Activated CD4-positive, alpha-beta T cell treated with anti-CD3 and anti-CD28 coated beads for 48 hours (primary cell): ENCODE results near the gene LSM3.

ENCODE experiments used
- DNase-seq: peaks from one replicate; pipeline ENCODE4 v3.0.0-alpha.2; 2020

LSM3 gene

DNA sequence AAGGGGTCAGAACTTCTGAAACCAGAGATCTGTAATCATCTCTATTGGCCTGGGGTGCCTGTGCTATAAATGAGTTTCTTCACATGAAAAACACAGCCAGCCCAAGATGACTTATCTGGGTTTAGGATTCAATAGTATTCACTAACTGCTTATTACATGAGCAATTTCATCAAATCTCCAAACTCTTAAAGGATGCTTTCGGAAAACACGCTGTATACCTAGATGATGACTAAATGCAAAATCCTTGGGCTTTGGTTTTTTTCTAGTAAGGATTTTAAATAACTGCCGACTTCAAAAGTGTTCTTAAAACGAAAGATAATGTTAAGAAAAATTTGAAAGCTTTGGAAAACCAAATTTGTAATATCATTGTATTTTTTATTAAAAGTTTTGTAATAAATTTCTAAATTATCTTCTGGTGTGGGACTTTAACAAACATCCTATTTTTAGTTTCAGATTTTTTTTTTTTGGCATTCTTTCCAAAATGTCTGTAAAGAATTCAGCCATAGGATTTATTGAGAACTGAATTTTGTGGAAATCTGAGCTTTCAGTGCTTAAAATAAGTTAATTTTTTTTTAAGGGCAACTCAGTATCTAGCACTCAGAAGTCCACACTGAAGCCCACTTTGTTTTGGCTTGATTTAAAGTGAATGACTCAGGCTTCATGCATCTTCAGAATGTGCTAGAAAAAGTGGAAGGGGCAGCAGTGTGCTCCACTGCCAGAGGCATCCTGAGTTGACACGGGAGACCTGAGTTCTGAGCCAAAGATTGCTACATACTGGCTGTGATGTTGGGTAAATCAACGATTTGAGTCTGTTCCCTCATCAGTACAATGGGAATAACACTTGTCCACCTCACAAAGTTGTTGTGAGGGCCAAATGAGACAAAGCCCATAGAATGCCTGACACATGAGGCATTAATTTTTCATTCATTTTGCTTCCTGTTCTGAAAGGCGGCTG, 35.1 kb upstream of the LSM3 start:
- DNase-seq, result no peak

DNA sequence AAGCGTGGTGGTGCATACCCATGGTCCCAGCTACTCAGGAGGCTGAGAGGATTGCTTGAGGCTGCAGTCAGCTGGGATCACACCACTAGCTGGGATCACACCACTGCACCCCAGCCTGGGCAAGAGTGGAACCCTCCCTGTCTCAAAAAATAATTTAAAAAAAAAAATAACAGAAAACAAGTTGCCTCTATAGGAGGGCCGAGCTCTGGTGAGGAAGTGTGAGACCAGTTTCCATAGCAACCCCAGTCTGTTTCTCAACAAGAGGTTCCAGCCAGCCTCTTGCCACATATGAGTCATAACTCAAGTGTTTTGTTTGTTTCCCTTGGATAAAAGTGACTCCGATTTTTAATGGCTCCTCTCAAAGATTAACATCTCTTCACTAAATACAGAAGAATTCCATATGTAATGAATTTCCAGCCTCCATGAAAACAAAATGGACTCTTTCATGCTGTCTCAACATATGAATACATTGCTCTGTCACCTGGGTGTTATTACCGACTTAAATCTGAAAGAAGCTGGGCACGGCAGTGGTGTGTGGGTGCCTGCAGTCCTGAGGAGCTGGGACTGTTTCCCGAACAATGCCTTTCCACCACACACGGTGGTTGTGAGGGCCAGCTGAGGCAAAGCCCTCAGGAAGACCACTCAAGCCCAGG, 34.1 kb upstream of the LSM3 start:
- peak; percentile 58 for DNase-seq

DNA sequence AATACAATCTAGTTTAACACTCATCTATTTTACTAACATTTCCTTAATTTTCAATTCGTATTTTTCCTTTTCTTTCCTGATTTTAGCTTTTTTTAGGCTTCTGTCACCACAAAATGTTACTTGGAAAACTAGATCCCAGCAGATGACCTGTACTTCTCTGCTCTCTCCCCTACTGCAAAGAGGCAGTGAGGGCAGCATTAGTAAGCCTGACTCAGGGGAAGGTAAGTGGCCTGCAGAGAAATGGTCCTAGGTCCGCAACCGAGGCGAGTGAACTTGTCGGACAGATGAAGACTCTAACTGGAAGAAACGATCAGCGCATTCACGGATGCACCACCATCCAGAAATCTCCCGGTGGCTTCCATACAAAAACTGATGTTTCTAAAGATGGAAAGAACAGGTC, 33.4 kb upstream of the LSM3 start:
- no peak for DNase-seq

DNA sequence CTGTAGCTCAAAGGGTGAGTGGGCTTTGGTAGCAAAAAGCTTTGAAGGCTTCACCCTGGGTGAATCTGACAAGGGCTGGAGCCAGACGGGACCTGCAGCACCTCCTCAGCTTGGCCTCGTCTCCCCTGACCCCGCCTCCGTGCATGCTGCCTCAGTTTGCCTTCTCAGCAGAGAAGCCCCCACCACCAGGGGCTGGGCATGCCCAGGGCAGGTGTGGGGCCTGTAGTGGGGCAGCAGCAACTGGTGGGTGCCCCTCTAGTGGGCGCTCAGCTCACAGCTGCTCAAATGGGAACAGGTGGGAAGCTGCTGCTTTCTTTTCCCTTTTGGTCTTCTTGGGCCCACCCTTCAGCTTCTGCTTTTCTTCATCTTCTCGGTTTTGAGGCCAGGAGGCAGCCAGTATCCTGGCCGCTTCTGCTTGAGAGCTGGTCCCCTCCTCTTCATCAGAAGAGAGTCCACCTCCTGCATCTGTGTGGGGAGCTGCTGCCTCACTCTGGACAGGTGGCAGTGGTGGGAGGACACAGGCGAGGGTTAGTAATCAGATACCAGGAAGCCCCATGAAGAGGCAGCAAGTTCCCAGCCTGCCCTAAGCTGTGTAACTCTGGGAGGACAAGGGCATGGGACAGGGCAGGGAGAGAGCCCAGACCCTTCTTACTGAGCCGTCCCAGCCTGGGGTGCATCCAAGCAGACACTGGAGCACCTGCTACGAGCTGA, 32.8 kb upstream of the LSM3 start:
- DNase-seq, result no peak

DNA sequence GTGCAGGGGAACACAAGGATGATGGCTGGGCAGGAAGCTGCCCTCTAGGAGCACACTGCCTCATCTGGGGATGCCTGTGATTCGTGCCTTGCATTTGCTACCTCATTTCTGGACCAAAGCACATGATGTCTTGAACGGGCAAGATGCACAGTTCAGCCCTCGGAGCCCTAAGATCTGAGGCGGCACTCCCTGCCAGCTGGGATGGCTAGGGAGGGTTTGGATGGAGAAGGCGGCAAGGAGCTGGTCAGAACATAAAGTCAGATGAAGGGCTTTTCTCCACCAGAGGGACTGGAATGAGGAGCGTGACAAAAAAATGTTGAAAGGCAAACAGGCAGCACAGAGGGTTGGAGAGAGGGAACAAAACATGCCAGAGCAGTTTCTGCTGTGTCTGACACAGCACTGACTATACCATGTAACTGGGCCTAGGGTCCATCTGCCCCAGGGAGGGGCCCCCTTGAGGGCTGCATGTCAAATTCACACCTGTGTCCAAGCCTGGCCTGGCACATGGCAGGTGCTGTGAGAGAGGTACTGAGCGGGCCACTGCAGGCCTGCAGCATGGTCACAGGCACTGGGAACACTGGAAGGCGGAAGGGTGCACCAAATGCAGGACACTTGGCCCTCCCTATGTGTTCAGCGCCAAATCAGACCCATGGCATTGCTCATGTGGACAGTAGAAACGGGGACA, 32.1 kb upstream of the LSM3 start:
- no peak for DNase-seq

DNA sequence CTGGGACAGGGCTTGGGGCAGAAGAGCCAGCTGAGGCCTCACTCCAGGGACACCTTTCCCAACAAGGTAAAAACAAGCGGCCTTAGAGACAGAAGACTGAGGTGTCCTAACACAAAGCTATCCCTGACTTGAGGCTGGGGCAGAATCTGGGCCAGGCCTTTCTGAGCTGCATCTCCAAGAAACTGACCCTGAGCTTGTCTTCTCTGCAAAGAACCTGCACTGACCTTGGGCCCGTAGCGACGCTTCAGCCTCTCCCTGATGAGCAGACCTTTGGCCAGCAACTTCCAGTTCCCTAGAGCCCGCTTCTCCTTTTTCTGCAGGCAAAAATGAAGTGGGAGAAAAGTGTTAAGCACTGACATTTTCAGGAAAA, 31.6 kb upstream of the LSM3 start:
- no peak for DNase-seq

DNA sequence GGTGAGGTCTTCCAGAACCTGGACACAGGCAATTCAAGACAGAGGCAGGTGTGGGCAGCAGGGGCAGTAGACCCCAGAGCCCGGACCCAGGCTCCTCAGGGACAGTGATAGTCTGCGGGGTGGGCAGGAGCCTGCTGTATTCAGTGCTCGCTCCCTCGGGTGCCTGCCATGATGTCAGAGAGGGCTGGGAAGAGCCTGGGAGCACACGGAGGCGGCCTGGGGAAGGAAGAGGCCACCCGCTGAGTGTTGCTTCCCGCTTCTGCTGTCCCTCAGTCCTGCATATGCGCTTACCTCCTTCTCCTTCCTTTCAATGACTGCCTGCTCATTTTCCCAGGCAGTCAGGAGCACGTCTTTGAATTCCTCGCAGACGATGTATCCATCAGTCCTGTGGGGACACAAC, 31.0 kb upstream of the LSM3 start:
- DNase-seq, result no peak

DNA sequence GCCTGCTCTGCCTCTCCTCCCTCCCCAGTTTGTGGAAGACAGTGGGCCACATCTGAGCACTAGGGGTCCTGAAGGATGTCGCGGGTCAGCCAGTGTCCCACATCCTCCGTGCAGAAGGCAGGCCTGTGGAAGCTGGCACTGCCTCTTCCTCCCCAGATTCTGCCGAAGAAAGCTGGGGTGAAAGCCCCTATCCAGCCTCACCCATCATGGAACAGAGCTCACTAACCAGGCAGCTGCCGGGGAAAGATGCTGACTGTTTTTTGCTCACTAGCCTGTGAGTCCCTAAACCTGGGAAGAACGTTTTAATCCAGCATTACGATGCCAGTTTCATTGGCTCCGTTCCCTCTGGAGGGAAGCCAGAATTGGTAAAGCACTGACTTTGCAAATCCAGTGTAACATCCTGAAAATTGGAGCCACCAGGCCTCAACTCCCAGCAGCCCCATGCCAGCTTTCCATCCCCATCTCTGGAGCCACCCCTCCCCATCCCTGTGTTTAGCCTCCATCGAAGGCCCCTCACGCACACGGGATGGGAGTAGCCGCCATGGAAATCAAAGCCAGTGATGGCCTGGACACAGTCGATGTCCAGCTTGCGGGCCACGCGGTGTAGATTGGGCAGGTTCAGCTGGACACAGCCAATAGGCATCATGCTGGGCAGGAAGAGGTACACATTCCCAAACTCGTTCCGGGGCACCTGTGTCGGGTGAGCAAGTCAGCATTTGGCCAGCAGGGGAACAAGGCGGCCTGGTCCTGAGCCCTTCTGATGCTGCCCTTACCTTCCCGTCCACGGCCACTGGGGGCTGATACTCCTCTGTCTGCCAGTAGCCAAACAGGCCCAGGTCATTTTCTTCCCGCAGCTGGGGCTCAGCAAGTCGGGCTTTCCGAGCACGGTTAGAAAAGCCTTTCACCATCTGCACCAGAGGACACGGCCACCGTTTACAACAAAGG, 30.3 kb upstream of the LSM3 start:
- DNase-seq, result no peak

DNA sequence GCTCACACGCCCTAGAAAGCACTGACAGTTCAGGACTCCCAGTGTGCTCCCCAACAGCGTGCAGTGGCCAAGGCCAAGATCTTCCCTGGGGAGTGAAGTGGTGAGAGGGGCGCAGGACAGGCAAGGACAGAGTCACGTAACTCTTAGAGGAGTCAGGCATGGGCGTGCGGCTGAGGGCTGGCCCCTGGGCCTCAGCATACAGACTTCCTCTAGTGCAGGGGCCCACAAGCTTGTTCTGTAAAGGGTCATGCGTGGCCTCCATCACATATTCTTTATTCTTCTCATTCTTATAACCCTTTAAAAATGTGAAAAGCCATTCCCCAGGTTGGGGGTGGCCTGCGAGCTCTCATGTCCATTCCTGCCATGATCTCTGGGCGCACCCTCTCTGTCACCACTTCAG, 28.5 kb upstream of the LSM3 start:
- DNase-seq, result no peak

DNA sequence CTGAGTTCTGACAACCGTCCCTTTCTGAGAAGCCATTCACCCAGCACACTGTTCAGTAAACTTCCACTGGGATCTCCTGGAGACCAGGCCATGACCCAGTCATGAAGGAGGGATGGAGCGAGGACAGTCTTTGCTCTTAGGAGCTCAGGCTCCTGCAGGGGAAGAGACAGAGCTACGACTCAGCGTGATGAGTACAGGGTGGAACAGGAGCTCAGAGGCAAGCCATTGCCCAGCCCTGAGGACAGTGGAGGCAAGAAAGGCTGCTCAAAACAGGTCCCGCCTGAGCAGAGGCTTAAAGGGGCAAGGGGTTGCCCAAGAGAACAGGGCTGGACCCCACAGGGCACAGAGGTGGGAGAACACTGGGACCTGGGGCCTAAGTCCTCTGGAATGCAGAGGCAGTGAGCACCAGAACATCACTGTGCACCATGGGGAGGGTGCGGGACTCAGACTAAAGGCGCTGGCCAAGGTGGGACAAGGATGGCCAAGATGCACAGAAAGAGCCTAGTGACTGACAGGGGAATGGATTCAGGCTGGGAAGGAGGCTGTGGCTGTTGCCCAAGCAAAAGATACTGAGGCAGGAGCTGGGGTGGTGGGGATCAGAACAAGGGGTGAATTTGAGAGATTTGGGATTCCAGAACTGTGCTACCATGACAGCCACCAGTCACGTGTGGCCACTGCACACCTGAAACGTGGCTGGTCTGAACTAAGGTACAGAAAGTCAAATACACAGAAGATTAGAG, 28.0 kb upstream of the LSM3 start:
- DNase-seq, result no peak

DNA sequence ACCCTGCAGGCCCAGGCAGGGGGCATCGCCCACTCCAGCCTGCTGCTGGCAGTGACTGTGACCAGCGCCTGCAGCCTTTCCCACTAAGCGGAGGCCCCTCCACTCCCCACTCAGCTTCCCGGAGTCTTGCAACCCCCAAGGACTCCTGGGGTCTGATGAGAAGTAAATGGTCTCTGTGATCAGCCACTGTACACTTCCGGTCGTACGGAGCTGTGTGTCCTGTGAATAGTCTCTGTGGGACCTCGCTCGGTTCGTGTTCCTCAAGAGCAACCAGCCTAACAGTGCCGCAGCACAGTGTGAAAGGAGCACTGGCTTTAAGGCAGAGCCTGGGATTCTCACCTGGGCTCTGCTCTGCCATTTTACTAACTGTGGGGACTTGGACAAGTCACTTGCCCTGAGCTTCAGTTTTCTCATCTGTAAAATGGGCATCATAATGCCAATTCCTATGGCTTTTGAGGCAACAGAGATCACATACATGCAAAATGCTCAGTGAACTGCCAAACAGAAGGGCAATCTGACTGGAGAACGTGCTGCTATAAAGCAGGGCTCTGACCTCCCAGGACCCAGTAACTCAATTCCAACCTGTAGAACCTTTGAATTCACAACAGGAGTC, 27.0 kb upstream of the LSM3 start:
- DNase-seq, result no peak

DNA sequence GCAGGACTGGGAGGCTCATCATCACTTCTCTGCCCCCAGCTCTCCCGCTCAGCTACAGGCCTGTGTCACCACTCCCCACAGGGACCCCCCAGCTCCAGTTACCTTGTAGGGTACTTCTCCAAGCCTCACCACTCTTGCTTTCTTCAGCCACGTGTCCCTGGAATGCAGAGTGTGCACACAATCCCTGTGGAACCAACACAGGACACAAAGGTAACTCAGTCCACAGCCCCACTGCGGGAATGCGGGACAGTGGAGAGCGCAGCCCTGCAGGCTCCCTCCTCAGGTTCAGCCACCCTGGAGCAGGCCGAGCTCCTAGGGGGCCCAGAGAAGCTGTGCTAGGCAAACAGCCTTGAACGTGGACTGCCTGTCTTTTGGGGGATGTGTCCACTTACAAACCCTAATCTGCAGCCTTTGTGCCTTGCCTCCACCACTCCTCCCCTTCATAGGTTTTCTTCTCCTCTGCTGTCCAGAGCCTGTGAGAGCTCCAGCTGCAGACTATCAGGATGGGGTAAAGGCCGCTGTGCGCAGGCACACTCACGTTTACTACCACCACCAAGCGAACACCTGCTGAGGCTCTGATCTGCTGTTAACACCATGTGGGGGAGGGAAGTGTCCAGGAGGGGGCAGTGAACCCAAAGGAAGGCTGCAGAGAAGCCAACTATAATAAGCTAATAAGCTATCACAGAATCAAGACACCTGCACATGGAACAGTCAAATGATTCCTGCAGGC, 26.2 kb upstream of the LSM3 start:
- DNase-seq, result no peak

DNA sequence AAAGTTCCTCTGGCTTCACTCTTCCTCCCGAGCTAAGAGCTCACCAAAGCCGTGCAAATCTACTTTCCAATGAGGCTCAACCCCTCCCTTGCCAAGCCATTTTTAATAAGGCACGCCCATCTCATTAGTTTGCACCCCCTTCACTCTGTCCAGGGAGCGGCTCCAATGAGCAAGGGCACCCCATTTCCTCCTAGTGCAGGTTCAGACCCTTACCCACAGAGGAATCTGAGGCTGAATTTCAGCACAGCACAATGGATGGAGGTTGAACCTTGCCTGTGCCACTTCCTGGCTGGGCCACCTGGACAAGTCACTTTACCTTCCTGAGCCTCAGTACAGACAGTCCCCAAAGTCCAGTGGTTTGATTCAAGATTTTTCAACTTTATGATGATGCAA, 25.7 kb upstream of the LSM3 start:
- no peak for DNase-seq

DNA sequence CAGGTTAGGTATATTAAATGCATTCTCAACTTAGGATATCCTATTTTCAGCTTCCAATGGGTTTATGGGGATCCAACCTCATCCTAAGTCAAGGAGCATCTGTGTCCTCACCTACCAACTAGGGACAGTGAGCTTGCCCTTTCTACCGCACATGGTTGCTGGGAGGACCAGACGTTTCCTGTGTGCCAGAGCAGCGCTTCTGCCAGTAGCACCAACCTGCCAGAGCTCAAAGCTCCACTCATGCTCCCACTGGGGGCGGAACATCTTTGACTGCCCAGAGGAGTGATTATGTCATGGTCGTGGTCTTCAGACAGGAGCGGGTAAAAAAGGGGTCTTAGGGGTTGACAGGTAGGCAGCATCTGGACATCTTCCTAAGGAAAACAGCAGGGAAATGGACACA, 25.0 kb upstream of the LSM3 start:
- DNase-seq, result no peak

DNA sequence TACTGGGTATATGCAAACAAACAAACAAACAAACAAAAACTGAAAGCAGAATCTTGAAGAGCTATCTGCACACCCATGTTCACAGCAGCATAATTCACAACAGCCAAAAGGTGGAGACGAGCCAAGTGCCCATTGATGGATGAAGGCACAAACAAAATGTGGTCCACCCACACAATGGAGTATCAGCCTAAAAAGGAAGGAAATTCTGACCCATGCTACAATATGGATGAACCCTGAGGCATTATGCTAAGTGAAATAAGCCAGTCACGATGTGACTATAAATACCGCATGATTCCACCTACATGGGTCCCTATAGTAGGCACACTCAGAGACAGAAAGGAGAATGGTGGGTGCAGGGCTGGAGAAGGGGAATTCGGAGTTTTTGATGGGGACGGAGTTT, 24.3 kb upstream of the LSM3 start:
- DNase-seq, result no peak

DNA sequence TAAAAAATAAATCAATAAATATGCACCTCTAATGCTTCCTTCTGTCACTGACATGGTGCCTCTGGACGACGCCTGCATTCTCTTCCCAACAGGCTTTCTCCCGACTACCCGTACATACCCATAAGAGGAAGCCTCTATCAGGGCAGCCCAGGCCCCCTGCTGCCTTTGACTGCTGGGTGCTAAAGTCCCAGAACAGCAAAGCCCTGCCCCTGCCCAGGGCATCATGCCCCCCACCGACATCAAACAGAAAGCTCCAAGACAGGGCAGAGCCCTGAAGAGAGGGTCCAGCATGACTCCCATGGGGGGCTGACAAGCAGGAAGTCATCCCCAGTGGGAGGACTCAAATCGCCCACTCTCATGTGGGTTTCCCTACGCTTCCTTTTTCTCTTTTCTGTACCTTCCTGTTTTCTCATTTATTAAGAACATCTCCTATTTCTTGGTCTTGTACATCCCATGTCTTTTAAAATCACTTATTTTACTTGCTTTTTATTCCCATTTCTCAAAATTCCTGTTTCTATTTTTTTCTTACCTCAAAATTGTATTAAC, 23.6 kb upstream of the LSM3 start:
- DNase-seq, result no peak

DNA sequence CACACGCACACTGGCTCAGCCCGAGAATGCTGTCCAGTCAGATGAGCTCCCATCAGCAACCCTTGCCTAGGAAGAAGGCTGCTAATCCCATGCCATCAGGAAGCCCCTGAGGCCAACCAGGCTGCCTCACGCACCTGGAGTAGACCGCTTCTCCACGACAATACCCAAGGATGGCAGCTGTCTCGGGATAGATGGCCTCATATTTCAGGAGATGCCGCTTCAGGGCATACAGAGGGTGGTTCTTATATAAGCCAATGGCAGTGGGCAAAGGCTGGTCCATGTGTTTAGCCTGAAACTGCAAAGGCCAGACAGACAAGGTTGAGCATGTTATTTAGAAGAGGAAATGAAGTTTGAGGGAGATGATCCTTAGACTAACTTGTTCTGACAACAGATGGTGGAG, 22.4 kb upstream of the LSM3 start:
- DNase-seq, result no peak

DNA sequence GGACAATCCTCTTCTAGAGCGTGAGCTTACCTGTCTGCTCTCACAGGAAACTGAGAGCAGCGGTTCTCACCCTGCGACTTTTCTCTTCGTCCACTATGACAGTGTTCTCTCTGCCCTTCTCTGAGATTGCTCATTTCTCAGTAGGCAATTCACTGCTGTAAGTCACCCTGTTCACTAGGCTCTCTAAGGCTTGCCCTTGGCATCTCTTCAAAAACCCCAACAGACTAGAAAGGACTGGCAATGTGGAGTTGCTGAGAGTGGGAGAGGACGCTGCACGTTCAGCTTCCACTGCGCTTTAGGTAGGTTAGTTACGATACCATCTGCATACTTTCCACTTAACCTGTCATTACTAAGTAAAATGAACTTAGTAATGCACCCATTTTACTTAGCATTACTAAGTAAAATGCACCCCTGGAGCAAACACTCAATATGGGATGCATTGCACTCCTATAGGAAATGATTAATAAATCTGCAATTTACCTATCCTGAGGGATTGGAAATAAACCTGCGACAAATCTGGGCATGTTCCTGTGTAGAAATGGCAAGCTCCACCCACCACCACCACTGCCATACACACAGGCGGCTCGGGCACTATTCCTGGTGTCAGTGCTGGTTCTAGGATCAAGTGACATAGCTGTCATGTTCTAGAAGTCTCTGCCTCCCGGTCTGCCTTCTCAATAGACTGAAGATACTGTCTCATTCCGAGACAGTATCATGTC, 21.6 kb upstream of the LSM3 start:
- no peak for DNase-seq

DNA sequence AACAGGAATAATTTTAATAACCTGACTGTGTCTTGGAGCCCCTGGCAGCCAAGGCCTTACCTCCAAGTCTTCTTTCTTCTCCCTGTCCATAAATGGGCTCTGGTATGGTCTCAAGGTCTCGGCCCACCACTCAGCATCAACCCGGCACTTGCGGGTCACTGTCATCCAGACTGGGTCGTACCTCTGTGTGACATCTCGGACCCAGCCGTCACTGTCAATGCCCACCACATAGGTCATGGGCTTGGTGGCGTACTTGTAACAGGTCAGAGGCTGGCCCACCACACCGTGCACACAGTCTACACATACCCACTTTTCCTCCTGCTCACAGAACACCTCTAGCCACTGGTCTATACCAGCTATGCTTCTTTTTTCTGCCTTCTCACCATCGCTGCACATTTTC, 20.7 kb upstream of the LSM3 start:
- no peak for DNase-seq
